Measurements from ENCODE around the gene PAMR1.

The PAMR1 gene

GRCh38 chr11:35433588-35433987 lies 91.8 kb downstream of the PAMR1 start:
- no peak for FAIRE-seq

DNA sequence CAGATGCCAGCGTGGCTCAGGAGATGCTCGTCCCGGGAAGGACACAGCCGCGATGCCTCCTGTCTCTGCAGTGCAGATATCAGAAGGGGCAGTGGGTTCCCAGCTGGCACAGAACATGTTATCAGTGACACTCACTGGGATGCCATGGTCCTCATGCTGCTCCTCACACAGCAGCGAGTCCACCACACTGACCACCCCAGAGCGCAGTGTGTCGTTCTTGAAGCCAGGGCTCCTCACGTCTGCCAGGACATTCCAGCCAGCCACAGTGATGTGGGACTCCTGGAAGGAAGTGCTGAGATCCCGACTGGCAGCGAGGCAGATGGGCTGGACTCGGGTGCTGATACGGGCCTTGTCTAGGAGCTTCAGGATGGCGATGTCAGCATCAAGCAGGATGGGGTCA lies 93.0 kb downstream of the PAMR1 start:
- no peak for FAIRE-seq

DNA sequence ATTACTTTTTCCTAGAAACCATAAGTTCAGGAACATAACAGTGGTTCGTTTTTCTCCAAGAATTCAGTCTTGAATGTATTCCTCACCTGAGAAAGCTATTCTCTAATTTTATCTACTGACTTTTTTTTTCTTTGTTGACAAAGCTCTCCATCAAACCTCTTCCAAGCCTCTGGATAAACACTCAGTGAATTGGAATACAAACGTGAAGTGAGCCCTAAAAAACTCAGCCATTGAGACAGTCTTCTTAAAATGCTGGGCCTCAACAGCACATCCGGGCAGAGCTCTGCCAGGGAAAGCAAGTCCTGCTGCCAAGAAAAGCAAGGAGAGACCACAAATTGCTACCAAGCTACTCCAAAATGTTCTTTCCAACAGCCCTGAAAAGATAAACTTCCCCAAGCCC lies 98.3 kb downstream of the PAMR1 start:
- FAIRE-seq = no peak

GRCh38 chr11:35426351-35426750 lies 99.1 kb downstream of the PAMR1 start:
- no peak for FAIRE-seq

DNA sequence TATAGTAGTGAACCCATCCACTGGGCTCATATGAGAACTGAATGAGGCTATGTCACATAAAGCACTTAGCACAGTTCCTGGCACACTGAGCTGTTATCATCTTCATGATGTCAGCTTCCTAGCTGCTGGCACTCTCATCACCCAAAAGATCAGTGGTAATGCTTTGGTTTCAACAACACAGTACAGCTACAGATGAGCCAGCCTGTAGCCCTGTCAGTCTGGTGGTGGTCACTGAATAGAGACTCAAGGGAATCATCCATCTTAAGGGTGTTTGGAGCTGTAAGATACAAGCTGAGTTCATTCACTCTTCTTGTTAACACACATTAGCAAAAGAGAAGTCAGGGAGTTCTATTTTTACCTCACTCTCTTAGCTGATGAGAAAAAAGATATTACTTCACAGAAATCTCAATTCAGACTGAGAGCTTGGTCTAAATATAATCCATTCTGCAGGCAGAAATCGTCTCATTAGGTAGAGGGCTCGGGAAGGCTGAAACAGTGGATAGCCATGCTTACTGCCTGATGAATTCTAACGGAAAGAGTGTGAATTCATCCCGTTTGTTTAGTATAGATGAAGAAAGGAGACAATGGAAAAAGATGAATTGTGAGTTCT lies 99.7 kb downstream of the PAMR1 start:
- FAIRE-seq = no peak

- FAIRE-seq = no peak
Observed at GRCh38 chr11:35424157-35424940, 101.1 kb downstream of the PAMR1 start.

DNA sequence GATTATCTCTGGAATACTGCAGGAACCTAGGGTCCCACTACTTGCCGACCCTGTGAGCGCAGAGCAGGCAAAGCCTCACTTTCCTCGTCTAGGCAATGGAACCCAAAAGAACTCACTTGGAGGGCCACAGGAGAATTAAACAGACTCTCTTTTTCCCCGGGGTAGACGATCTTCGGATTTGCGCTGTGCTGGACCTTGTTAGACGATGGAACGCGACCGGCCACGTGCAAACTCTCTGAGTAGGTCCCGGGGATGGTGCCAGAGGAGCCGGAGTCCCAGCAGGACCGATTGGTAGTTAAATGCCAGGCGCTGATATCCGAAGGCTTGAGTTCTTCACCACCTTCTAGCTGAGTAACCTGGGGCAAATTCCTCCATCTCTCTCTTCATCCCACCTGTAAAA lies 105.0 kb downstream of the PAMR1 start:
- no peak for FAIRE-seq

DNA sequence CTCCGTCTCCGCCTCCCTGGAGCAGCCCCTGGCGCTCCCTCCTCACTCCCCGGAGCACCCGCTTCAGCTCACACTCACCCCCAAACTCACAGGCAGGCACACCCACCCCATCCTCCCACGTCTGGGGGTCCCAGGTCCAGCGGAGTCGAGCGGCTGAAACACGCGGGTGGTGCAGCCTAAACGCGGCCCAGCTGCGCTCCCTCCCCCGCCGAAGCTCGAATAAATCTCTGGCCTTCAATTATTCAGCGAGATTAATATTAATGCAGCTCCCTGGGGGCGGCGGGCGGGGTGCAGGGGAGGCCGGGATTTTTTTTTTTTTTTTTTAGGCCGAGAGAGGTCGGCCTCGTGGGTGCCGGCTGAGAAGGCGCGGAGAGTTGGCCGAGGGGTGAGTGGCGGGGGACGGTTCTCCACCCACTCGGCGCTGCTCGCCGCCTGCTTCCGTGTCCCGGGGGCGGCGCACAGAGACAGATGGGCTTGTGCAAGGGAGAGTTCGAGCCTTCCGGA lies 105.5 kb downstream of the PAMR1 start:
- no peak for FAIRE-seq

DNA sequence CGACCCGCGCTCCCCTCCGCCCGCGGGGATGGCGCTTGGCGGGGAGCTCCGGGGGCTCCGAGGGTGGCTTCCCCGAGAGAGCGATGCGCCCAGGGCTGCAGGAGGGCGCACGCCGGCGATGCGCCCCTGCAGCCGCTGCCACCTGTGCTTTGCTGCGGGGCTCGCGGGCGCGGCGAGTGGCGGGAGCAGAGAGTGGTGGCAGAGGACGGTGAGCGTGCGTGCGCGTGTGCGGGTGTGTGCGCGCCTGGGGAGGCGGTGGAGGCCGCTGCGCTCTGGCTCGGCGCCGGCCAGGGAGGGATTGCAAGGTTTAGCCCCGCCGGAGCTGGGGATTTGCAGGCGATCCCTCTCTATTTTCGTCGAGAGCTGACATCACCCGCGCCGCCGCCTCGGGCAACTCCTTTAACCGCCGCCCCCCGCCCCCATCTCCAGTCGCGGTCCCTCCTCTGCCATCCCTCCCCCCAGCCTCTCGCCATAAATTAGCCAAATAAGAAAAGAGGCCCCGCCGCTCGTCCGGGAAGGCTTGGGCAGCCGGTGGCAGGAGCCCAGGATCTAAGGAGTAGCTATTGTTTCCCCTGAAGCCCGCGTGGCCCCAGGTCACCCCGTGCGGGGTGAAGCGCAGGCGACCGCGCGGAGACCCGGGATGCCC lies 106.1 kb downstream of the PAMR1 start, which contains the start of gene SLC1A2:
TSS of gene SLC1A2 (minus strand) at position 375 of the 646 bp plus-strand sequence. CDS start 592 bp downstream, outside the sequence.
- no peak for FAIRE-seq

GRCh38 chr11:35418282-35419183 lies 106.9 kb downstream of the PAMR1 start:
- FAIRE-seq = no peak

DNA sequence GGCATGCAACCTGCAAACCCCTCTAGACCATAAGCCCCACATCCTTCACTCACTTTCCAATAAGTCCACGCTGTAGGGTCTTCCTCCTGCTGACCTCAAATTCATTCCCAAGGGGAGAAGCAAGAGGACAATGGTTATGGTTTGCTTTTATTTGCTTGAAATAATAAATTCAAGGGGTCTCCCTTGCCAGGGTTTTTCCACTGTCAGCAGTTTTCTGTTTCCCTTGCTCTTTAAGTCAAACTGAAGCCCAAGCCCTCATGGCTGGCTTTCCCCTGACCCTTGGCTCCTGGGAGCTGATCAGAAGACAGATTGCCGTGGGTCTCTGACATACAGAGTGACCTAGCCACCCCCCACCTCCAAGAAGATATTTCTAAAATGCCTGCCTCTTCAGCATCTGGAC lies 109.9 kb downstream of the PAMR1 start:
- no peak for FAIRE-seq

- no peak for FAIRE-seq
Observed at GRCh38 chr11:35414776-35415175, 110.6 kb downstream of the PAMR1 start.

GRCh38 chr11:35414311-35414710 lies 111.1 kb downstream of the PAMR1 start:
- FAIRE-seq = no peak

GRCh38 chr11:35413598-35413997 lies 111.8 kb downstream of the PAMR1 start:
- no peak for FAIRE-seq

DNA sequence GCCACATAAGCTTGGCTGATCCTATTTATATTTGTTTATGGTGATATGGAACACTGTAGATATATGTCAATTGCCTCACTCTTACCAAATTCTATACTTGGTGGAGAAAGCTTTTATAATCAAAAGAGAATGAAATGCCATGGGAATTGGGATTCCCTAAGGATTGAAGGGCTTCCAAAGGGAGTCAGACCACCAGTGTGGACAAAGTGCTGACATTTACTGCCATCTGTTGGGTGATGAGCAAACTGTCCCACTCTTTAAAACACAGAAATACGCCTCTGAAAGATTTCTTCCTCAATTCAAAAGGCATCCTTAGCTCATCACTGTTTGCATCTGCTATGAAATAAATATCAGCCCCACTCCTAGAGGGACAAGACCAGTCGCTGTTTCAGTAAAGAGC lies 113.1 kb downstream of the PAMR1 start:
- no peak for FAIRE-seq

DNA sequence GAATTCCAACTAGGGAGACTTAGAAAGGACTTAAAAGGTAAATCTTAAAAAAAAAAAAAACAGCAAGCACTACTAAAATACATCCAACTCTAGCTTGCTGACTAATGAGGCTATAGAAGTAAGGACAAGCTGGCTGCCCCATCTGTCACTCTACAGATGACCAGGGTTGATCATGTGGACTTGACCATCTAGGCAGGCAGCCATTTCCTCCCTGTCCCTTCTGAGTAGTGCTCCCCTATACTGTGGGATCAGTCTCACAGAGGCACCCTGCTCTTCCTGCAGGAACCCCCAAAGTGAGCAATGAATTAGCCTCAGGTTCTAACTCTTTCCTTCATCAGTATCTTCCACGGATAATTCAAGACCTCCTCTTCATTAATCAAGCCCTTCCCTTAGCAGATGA lies 118.4 kb downstream of the PAMR1 start:
- no peak for FAIRE-seq

GRCh38 chr11:35404388-35404775 lies 121.0 kb downstream of the PAMR1 start:
- no peak for FAIRE-seq

- no peak for FAIRE-seq
Observed at GRCh38 chr11:35403765-35404387, 121.5 kb downstream of the PAMR1 start.

DNA sequence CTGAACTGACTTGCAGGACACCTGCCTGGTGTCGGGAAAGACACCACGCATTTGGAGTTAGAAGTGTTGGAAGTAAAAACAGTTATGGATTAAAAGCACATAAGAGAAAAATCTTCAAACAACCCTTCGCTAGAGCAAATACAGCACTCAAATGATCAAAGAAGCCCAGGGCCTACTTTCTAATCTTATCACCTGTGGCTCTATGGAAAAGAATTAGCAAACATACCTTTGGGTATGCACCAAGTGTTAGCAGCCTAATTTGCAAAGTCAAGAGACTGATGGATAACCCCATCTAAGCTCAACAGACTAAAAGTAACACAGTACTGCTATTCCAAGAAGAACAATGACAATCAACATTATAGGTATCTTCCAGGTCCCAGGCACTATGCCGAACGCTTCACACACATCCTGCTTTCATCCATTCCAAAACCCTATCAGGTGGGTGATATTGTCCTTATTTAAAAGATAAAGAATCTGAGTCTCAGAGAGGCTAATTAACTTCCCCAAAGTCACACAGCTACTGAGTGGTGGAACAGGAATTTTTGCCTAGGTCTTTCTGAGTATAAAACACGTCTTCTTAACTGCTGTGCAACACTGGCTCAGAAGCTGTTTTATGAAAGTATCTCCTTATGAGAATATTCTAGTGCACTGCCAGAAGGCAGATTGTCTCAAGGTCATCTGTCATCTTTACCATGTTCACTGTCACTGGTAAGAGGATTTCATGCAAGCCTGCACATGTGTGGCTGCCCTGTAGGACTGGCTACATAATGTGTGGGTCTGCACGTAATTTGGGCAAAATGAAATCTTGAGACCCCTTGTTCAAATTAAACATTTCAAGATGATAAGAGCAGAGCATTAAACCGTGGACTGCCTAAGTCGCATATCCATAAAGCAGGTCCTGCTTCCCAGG lies 122.4 kb downstream of the PAMR1 start:
- no peak for FAIRE-seq

DNA sequence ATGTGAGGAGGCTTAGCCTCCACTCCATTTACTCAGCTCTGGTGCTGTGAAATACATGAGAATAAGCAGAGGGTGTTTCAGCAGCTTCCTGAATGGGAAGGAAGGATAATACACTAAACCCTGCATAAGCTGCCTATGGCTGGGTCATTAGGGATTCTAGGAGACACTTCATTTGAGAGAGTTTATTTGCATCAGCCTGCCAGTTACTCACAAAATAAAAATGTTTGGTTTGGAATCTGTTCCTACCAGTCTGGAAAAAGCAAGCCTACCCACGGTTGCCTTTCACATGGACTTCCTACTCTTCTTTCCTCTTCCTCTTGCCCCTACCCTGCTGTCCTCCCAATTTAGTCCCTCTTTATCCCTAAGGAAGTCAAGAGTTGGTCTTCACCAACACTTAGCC lies 126.5 kb downstream of the PAMR1 start:
- FAIRE-seq = no peak

DNA sequence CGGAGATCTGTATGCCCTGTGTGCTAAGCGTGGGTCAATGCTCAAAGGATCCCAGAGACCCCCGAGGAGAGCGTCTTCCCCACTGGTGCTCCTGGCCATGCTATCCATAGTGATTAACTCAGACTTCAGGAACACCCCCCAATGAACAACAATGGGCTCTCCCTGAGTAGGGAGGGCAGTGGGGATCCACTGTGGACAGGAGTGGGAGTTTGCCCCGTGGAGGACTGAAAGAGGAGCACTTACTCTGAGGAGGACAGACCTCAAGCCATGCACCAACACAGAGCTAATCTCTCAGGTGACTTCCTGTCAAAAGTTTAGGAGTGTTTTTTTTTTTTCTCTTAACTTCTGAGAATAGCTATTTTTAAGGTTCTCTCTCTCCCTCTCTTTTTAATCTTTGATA lies 130.5 kb downstream of the PAMR1 start:
- FAIRE-seq = no peak
